PC-9 (cell line): Measurements from ENCODE around the gene ENDOV.

Experiments
- CTCF ChIP-seq: fragments of 200-600 bp; sonication (generic); conservative IDR thresholded peaks from 2 replicates; pipeline ENCODE4 v1.6.1; 2017; ENCODE audit warnings: mixed run types, antibody characterized with exemption, mild to moderate bottlenecking, moderate library complexity
- EZH2 ChIP-seq: fragments of 200-600 bp; sonication (generic); IDR thresholded peaks from 2 replicates; pipeline ENCODE4 v1.8.0; 2017; ENCODE audit warnings: antibody characterized with exemption, low read depth

GRCh38 chr17:80444644-80444979 is 29.6 kb downstream of the ENDOV start:
- no peak for TF ChIP-seq CTCF
- no peak for TF ChIP-seq EZH2
